ENCODE measurements around the gene AHNAK. TPM values are rescaled to one million over a fixed set of nuclear protein-coding genes. Genes with fewer than 3 reads are reported as not detected.

Gene AHNAK
- total RNA-seq, 1 donor from 2014 or later = 809 TPM

DNA sequence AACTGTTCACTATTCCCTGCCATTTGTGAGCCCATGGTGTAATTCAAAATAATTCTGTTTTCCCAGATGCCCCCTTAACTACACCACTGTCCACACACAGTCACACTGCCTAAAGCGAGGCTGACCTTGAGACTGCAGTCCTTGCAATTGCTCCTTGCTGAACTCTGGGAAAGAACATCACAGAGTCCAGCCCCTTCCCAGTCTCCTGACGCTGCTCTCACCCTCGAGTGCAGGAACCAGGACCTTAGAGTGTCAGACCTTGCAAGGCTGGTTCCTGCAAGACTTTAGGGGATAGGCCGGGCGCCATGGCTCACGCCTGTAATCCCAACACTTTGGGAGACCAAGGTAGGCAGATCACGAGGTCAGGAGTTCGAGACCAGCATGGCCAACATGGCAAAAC is 33.6 kb downstream of the AHNAK start:
- no peak overlapping the region for H3K27ac ChIP-seq
- no peaks in the 10 kb centered on the region for H3K27me3 ChIP-seq (ENCODE audit: low read depth)
- peaks cover 43% of the 10 kb centered on the region for H3K36me3 ChIP-seq
- intact Hi-C loops (cut with DNase I) = no loop called here
- DNase-seq (no peak), ATAC-seq (no peak)
- TF ChIP-seq, protein P1, sequence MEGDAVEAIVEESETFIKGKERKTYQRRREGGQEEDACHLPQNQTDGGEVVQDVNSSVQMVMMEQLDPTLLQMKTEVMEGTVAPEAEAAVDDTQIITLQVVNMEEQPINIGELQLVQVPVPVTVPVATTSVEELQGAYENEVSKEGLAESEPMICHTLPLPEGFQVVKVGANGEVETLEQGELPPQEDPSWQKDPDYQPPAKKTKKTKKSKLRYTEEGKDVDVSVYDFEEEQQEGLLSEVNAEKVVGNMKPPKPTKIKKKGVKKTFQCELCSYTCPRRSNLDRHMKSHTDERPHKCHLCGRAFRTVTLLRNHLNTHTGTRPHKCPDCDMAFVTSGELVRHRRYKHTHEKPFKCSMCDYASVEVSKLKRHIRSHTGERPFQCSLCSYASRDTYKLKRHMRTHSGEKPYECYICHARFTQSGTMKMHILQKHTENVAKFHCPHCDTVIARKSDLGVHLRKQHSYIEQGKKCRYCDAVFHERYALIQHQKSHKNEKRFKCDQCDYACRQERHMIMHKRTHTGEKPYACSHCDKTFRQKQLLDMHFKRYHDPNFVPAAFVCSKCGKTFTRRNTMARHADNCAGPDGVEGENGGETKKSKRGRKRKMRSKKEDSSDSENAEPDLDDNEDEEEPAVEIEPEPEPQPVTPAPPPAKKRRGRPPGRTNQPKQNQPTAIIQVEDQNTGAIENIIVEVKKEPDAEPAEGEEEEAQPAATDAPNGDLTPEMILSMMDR (IDR thresholded peaks at IDR 0.05) = no peak
- peaks cover 30% of the 10 kb centered on the region for H3K4me1 ChIP-seq
- H3K9me3 ChIP-seq = no peaks in the 10 kb centered on the region
- no peak overlapping the region for H3K4me3 ChIP-seq

DNA sequence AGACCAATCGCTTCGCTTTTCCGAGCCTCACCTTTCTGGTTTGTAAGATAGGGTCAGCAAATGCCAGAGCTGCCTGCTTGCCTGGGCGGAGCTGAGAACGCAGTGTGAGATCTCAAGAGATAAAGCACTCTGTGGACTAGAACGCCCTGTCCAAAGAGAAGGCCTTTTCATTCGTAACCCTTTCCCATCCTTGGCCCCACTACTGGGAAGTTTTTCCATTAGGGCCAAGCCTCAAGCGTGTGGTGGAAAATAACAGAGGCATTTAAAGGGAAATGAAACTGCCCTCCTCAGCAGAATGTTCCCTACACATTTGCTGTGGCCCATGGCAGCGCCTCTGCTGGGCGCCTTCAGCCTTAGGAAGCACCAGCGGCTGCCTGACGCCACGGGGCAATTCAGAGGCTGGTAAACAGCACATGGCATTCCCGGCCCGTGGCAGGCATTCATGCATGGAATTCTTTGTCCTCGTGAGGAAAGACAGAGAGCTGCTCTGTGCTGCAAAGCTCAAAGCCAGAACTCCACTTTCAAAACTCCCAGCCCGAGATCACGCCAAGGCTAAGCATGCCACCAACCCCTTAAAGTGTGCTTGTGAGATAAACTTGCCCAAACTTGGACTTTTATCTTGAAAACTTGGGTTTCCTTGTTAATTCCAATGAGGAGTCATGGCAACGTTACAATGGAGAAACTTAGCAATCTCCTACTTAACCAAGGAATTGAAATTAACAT is 38.1 kb downstream of the AHNAK start:
- Histone ChIP-seq H3K36me3 (no peaks in the 10 kb centered on the region), H3K9me3 (no peaks in the 10 kb centered on the region), H3K4me3 (peak overlapping the region; percentile 22), H3K4me1 (peaks cover 55% of the 10 kb centered on the region), H3K27ac (peak overlapping the region; percentile 61), H3K27me3 (ENCODE audit: low read depth) (no peaks in the 10 kb centered on the region)
- peak; percentile 85 for DNase-seq
- intact Hi-C loops (cut with DNase I) = no loop called here
- peak; percentile 86 to 89 for ATAC-seq
- TF ChIP-seq, protein P1 (IDR thresholded peaks at IDR 0.05) = peak; percentile 66

DNA sequence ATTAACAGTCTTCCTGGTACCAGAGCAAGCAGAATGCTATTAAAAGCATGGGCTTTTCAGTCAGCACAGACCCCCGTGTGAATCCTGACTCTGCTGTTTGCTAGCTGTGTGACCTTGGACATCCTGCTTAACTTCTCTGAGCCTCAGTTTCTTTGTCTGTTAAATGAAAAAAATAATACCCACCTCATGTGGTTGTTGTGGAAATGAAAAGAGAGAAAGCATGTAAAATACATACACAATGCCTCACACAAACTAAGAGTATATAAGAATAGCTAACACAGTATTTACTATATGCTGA is 39.5 kb downstream of the AHNAK start:
- DNase-seq = no peak
- Histone ChIP-seq H3K4me1 (peaks cover 68% of the 10 kb centered on the region), H3K27ac (no peak overlapping the region), H3K4me3 (no peak overlapping the region), H3K36me3 (no peaks in the 10 kb centered on the region), H3K27me3 (ENCODE audit: low read depth) (no peaks in the 10 kb centered on the region), H3K9me3 (no peaks in the 10 kb centered on the region)
- intact Hi-C loops (cut with DNase I) = no loop called here
- TF ChIP-seq, protein P1 (IDR thresholded peaks at IDR 0.05) = no peak
- ATAC-seq = no peak

DNA sequence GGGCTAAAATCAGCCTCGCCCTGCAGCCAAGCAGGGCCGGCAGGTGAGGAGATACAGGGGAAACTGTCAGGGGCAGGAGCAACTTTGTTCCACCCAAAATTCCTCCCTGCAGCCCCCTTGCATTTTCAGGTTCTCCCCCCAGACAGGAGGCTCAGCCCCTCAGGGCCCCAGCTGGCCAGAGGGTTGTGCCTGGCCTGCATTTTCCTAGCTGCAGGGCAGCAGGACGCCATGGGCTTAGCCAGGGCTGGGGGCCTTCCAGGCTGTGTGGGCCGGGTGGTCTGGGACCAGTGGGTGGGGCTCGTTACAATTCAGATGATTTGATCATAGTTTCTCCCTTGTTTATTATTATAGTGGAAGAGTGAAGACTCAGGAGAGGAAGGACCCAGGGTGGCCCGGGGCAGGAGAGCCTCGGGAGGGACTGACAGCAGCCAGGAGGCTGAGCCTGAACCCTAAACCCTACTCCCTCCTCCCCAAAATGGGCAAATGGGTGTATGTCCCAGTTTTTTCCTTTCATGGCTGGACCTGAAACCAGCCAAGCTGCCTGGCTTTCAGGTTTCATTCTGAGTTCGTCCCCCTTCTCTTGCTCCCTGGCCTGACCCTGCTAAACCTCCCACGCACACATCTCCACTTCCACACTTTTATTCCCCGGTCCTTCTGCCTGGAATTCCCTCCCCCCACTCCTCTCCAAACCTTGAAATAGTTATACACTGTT is 40.0 kb downstream of the AHNAK start:
- TF ChIP-seq, protein P1 (IDR thresholded peaks at IDR 0.05) = no peak
- no peak overlapping the region for H3K27ac ChIP-seq
- DNase-seq = no peak

DNA sequence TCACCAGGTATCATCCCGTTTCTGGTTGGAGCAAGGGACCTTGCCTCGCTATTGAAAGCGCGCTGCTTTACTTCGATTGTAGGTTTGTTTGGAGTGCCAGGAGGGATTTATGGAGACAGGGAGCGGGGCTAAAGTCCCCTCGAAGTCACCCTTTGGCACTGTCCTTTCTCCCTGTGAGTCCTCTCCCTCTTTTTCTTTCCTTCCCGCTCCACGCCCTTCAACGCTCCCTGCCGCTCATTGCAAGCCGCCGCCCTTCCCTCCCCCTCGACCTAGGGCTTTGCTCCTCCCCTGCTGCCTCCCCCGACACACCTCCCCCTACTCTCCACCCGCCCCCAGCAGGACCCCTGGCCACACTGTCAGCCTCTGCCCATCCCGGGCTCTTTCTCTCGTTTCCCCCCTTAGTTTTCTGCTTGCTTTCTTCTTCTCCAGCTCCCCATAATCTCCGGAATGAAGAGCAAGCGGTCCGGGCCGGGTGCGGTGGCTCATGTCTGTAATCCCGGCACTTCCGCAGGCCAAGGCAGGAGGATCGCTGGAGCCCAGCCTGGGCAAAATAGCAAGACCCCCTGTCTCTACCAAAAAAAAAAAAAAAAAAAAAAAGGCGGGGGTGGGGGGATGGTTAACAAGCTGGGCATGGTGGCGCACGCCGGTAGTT is 41.0 kb downstream of the AHNAK start:
- H3K4me3 ChIP-seq = peak overlapping the region; percentile 21
- ATAC-seq = no peak
- H3K36me3 ChIP-seq = no peaks in the 10 kb centered on the region
- H3K9me3 ChIP-seq = no peaks in the 10 kb centered on the region
- H3K27ac ChIP-seq = peak overlapping the region; percentile 18
- TF ChIP-seq, protein P1 (IDR thresholded peaks at IDR 0.05) = no peak
- DNase-seq = no peak
- H3K27me3 ChIP-seq (ENCODE audit: low read depth) = no peaks in the 10 kb centered on the region
- peaks cover 80% of the 10 kb centered on the region for H3K4me1 ChIP-seq
- intact Hi-C loops (cut with DNase I) = no loop called here

More for the DNA sequence above, 40.0 kb downstream of the AHNAK start:
- Histone ChIP-seq H3K4me1 (peaks cover 73% of the 10 kb centered on the region), H3K27me3 (ENCODE audit: low read depth) (no peaks in the 10 kb centered on the region), H3K4me3 (no peak overlapping the region), H3K9me3 (no peaks in the 10 kb centered on the region), H3K36me3 (no peaks in the 10 kb centered on the region)
- no peak for ATAC-seq
- intact Hi-C loops (cut with DNase I) = no loop called here

Measured in lower lobe of right lung (tissue), 2 donors.